HG03558 (cell line): ENCODE results near the gene MAP3K5.
"Not testable (repeated sequence)": the region's sequence is repeated elsewhere in the genome, so short reads cannot be mapped to it uniquely, and the experiment has no call there.

Experiments used
- ATAC-seq: cut with Tn5 transposase; IDR thresholded peaks from one replicate; pipeline ENCODE4 v1.9.1; 2021; ENCODE audit warnings: moderate number of reproducible peaks; ENCODE audit not compliant: unreplicated experiment; ENCODE audit errors: extremely low read depth

Gene MAP3K5, protein sequence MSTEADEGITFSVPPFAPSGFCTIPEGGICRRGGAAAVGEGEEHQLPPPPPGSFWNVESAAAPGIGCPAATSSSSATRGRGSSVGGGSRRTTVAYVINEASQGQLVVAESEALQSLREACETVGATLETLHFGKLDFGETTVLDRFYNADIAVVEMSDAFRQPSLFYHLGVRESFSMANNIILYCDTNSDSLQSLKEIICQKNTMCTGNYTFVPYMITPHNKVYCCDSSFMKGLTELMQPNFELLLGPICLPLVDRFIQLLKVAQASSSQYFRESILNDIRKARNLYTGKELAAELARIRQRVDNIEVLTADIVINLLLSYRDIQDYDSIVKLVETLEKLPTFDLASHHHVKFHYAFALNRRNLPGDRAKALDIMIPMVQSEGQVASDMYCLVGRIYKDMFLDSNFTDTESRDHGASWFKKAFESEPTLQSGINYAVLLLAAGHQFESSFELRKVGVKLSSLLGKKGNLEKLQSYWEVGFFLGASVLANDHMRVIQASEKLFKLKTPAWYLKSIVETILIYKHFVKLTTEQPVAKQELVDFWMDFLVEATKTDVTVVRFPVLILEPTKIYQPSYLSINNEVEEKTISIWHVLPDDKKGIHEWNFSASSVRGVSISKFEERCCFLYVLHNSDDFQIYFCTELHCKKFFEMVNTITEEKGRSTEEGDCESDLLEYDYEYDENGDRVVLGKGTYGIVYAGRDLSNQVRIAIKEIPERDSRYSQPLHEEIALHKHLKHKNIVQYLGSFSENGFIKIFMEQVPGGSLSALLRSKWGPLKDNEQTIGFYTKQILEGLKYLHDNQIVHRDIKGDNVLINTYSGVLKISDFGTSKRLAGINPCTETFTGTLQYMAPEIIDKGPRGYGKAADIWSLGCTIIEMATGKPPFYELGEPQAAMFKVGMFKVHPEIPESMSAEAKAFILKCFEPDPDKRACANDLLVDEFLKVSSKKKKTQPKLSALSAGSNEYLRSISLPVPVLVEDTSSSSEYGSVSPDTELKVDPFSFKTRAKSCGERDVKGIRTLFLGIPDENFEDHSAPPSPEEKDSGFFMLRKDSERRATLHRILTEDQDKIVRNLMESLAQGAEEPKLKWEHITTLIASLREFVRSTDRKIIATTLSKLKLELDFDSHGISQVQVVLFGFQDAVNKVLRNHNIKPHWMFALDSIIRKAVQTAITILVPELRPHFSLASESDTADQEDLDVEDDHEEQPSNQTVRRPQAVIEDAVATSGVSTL (N-terminal part only)

GRCh38 chr6:136792410-136793262 is at the start of gene MAP3K5:
TSS of gene MAP3K5 (minus strand) at chr6:136792477. CDS start at chr6:136792157, 320 bp downstream.
- peak; percentile 27 for ATAC-seq

GRCh38 chr6:136840276-136841001 is 48.2 kb upstream of the MAP3K5 start:
- ATAC-seq, result no peak

- ATAC-seq, result no peak
Observed at GRCh38 chr6:136831873-136832562, 39.7 kb upstream of the MAP3K5 start.

- ATAC-seq, result no peak
Observed at GRCh38 chr6:136826216-136826615, 33.9 kb upstream of the MAP3K5 start.

- no peak for ATAC-seq
Observed at GRCh38 chr6:136823128-136823660, 30.9 kb upstream of the MAP3K5 start.

GRCh38 chr6:136822376-136823127 is 30.3 kb upstream of the MAP3K5 start, which contains the start of gene PEX7:
TSS of gene PEX7 (plus strand) at chr6:136822592. CDS start at chr6:136822666, 74 bp downstream.
- peak; percentile 88 for ATAC-seq

DNA sequence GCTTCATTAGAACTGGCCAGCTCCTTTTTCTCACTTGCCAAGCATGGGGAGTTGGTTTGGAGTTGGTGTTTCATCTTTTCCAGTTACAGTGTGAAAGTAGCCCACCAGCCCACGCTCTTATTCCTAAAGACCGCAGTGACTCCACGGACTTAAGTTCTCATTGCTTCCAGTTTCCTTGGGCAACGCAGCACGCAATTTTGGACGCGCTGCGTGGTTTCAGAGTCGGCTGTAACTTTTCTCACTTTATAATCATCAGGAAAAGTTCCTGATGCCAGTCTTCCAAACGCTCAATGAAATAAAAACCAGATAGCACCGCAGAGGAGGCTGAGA is 29.7 kb upstream of the MAP3K5 start:
- no peak for ATAC-seq

GRCh38 chr6:136820561-136820960 is 28.3 kb upstream of the MAP3K5 start:
- no peak for ATAC-seq

DNA sequence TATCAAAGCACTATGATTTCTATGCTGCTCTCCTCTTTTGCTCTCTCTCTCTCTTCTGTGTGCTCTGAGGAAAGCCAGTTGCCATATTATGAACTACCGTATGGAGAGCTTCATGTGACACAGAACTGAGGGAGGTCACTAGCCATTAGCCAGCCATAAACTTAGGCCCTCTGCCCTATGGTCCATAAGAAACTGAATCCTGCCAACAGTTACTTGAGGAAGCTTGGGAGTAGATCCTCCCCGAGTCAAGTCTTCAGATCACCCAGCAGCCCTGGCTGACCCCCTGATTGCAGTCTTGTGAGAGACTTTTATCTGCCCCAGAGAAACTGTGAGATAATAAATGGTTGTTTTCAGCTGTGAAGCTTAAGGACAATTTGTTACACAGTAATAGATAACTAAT is 24.4 kb upstream of the MAP3K5 start:
- no peak for ATAC-seq

GRCh38 chr6:136815608-136816007 is 23.3 kb upstream of the MAP3K5 start:
- ATAC-seq, result not testable (repeated sequence)

DNA sequence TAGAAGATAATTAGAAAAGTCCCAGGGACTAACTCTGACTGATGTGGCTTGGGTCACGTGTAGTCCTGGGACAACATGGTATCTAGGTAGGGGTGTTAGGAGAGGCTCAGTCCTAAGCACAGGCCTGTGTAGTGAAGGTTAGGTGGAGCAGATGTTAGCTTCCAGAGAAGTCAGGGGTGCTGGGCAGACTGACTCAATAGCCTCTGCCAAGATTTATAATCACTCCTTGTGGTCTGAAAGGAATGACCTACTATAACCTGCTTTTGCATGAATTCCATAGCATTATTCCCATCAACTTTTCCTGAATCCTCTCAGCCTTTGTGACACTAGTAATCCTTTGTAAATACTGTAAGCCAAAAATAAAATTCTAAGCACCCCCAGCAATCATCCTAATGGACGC is 19.9 kb upstream of the MAP3K5 start:
- ATAC-seq, result no peak

DNA sequence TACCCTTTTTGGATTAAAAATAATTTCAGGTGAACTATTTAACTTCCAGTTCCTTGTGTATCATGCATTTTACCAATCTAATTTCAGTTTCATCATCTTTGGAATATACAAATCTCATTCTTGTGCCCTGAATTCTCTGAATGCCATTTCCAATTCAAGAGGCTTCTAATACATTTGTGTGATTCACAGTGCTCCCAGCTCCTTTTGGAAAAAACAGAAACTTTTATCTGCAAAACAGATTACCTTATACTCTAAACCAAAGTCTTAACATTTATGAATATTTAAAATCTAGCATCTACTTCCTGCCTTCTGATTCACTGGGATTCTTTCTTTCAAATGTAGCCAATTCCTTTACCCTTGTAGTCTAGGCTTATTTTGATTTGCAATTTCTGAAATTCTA is 19.0 kb upstream of the MAP3K5 start:
- ATAC-seq, result no peak

DNA sequence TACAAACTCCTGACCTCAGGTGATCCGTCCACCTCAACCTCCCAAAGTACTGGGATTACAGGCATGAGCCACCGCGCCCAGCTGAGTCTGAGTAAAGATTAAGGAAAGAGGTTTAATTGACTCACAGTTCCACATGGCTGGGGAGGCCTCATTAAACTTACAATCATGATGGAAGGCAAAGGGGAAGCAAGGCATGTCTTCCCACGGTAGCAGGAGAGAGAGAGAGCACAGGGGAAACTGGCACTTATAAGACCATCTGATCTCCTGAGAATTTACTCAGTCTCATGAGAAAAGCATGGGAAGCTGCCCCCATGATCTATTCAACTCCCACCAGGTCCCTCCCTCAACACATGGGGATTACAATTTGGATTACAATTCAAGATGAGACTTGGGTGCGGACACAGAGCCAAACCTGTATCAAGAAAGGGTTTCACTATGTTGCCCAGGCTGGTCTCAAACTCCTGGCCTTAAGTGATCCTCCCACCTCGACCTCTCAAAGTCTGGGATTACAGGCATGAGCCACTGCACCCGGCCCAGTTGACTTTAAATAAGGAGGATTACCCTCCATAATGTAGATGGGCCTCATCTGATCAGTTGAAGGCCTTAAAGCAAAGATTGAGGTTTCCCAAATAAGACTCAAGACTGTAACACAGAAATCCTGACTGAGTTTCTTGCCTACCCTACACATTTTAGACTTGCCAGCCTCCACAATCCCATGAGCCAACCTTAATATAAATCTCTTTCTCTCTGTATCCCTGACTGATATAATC is 17.0 kb upstream of the MAP3K5 start:
- no peak for ATAC-seq

- ATAC-seq, result no peak
Observed at GRCh38 chr6:136803608-136804007, 11.3 kb upstream of the MAP3K5 start.

GRCh38 chr6:136801581-136801980 is 9.3 kb upstream of the MAP3K5 start:
- no peak for ATAC-seq

GRCh38 chr6:136798044-136798443 is 5.8 kb upstream of the MAP3K5 start:
- no peak for ATAC-seq

GRCh38 chr6:136795996-136796395 is 3.7 kb upstream of the MAP3K5 start:
- ATAC-seq, result no peak
